HFF-Myc (cell line): ENCODE data around the gene PNMT.

Experiments
- DNase-seq: peaks from one replicate; pipeline ENCODE4 v3.0.0-alpha.2; 2011; ENCODE audit warnings: low read depth; ENCODE audit errors: extremely low read depth
- H3K4me3 ChIP-seq: replicated peaks from 2 replicates; pipeline ENCODE4 v1.5.1; 2011; ENCODE audit warnings: low read depth, mild to moderate bottlenecking, control low read depth, low read length
- TF ChIP-seq, protein P1 (sequence below): IDR thresholded peaks from 2 replicates; pipeline ENCODE4 v1.5.1; 2012; ENCODE audit warnings: mild to moderate bottlenecking, low read depth, low read length, control low read depth; ENCODE audit errors: missing control alignments

The PNMT gene

DNA sequence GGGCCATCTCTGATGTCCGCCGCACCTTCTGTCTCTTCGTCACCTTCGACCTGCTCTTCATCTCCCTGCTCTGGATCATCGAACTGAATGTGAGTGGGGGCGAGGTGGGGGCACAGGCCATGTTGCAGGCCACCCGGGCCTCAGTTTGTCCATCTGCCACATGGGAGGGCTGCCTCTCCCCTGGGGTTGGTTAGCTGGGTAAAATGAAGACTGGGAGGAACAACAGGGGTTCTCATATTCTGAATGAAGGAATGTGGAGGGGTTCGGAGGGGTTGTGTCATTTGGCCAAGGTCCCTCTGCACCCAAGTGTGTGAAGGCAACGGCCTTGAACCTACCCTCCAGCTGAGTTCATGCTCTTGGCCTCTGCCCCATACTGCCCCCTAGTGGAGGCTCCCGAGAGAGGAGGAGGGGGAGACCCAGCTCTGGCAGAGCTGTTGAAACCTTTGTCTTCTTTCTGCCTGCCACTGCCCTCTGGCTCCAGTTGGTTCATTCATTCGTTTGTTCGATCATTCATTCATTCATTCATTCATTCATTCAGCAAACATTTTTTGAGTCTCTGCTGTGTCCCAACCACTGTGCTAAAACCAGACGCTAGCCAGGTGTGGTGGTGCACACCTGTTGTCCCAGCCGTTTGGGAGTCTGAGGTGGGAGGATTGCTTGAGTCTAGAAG, 14.5 kb upstream of the PNMT start:
- no peak for DNase-seq
- H3K4me3 ChIP-seq = no peak overlapping the region
- TF ChIP-seq, protein P1, sequence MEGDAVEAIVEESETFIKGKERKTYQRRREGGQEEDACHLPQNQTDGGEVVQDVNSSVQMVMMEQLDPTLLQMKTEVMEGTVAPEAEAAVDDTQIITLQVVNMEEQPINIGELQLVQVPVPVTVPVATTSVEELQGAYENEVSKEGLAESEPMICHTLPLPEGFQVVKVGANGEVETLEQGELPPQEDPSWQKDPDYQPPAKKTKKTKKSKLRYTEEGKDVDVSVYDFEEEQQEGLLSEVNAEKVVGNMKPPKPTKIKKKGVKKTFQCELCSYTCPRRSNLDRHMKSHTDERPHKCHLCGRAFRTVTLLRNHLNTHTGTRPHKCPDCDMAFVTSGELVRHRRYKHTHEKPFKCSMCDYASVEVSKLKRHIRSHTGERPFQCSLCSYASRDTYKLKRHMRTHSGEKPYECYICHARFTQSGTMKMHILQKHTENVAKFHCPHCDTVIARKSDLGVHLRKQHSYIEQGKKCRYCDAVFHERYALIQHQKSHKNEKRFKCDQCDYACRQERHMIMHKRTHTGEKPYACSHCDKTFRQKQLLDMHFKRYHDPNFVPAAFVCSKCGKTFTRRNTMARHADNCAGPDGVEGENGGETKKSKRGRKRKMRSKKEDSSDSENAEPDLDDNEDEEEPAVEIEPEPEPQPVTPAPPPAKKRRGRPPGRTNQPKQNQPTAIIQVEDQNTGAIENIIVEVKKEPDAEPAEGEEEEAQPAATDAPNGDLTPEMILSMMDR = peak; percentile 96

DNA sequence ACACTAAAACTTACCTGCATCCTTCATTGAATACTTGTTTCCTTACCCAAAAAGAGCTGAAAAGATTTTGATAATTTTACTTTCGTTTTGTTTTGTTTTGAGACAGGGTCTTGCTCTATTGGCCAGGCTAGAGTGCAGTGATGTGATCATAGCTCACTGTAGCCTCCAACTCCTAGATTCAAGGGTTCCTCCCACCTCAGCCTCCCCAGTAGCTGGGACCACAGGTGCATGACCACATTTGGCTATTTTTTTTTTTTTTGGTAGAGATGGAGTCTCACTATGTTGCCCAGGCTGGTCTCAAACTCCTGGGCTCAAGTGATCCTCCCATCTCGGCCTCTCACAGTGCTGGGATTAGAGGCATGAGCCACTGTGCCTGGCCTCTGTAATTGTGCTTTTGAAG, 13.1 kb upstream of the PNMT start:
- no peak for DNase-seq
- TF ChIP-seq, protein P1 = no peak
- no peak overlapping the region for H3K4me3 ChIP-seq

GRCh38 chr17:39658346-39658745, 9.9 kb upstream of the PNMT start:
- TF ChIP-seq, protein P1 = no peak
- no peak overlapping the region for H3K4me3 ChIP-seq
- DNase-seq = no peak

DNA sequence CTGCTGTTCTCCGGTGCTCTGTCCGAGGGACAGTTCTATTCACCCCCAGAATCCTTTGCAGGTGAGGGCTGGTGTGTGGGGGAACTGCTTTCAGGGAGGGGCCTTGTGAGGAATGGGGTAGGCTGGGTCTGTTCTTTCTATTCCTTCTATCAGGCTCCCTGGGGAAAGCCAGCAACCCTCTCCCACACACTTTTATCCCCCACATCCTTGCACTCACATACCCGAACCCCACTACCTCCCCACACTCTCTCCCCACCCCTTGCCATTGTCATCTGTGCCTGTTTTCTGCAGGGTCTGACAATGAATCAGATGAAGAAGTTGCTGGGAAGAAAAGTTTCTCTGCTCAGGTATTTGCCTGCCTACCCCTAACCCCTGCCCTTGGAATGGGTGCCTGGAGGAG, 9.5 kb upstream of the PNMT start:
- TF ChIP-seq, protein P1 = no peak
- no peak for DNase-seq
- H3K4me3 ChIP-seq = no peak overlapping the region

- no peak for DNase-seq
- TF ChIP-seq, protein P1 = no peak
- H3K4me3 ChIP-seq = no peak overlapping the region
Measured at GRCh38 chr17:39659279-39660010, 8.8 kb upstream of the PNMT start.

DNA sequence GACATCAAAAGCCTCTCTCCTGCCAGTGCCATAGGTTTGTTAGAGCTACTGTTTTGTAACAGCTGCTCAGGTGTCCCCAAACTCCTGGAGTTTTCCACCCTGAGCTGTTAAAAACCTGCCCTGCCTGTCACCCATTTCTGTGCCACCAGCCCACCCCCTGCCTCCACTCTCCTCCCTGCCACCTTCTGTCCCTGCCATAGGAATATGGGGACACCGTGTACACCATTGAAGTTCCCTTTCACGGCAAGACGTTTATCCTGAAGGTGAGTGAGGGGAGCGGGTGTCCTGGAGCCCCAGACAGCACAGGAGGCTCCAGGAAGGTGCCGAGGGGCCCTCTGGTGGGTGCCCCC, 8.3 kb upstream of the PNMT start:
- TF ChIP-seq, protein P1 = no peak
- no peak for DNase-seq

More for the DNA sequence above, 8.3 kb upstream of the PNMT start:
- no peak overlapping the region for H3K4me3 ChIP-seq
